ENCODE data around the gene TMEM244. TPM values are rescaled to one million over a fixed set of nuclear protein-coding genes. Genes with fewer than 3 reads are reported as not detected.

Gene TMEM244
- total and polyA plus RNA-seq, 2 of the 4 experiments (the other 2 are of a cell fraction): 0.21 to 0.36 TPM

DNA sequence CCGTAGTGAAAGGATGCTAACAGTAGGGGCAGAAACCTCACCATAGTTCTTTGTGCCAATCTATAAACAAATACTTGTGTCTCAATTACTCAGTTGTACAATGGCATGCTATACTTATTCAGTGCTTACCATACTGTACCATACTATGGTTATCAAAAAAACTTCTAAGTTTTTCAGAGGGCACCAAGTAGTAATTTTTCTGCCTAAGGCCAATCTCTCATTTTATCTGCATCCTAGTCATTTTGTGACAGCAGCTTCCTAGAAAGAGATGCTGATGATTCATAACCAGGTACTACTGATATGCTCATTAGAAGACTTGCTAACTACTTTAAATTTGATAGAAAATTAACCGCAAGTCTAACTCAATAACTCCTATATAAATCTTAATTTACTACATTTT is 42.9 kb downstream of the TMEM244 start:
- Histone ChIP-seq H3K9me3 (ENCODE audit: control insufficient read depth, insufficient read depth, low read length) (no peaks in the 10 kb centered on the region), H2AK9ac (replicated peaks; ENCODE audit: low read depth, low read length, poor library complexity) (no peak overlapping the region), H3K27ac (ENCODE audit: insufficient read depth, low read length) (no peak overlapping the region), H2BK20ac (ENCODE audit: low read depth, low read length) (no peak overlapping the region), H3K4me1 (ENCODE audit: control insufficient read depth, insufficient read depth, low read length) (no peaks in the 10 kb centered on the region), H3K23ac (ENCODE audit: low read depth, low read length) (no peak overlapping the region), H3K9ac (ENCODE audit: low read depth, low read length) (no peak overlapping the region), H4K91ac (ENCODE audit: insufficient read depth, low read depth, low read length) (no peak overlapping the region), H4K20me1 (ENCODE audit: insufficient read depth, low read length) (no peaks in the 10 kb centered on the region), H3K4ac (ENCODE audit: low read depth, low read length) (no peak overlapping the region), H4K8ac (ENCODE audit: low read depth in 2 of 2, low read length in 2 of 2) (no peak overlapping the region), H3K27me3 (ENCODE audit: control insufficient read depth, insufficient read depth, low read length) (no peaks in the 10 kb centered on the region; the same call in 1 of the 2 replicates), H2BK5ac (ENCODE audit: low read depth, low read length, poor library complexity, severe bottlenecking) (no peak overlapping the region), H2AK5ac (ENCODE audit: low read depth, low read length) (no peak overlapping the region), H3K18ac (ENCODE audit: low read depth, low read length) (no peak overlapping the region), H4K5ac (ENCODE audit: low read depth, low read length) (no peak overlapping the region), H3K14ac (replicated peaks; ENCODE audit: low read depth, low read length) (no peak overlapping the region), H3K56ac (ENCODE audit: extremely low read depth, insufficient read depth, low read length) (no peak overlapping the region), H2BK15ac (ENCODE audit: low read depth, low read length) (no peak overlapping the region), H3K4me3 (ENCODE audit: insufficient read depth, low read depth, low read length) (no peak overlapping the region), H3K79me1 (ENCODE audit: low read depth in 1 of 2, low read length in 2 of 2) (no peaks in the 10 kb centered on the region), H3K4me2 (ENCODE audit: low read depth, low read length) (no peak overlapping the region), H3K36me3 (ENCODE audit: control insufficient read depth, insufficient read depth, low read length) (no peaks in the 10 kb centered on the region), H3K9me1 (ENCODE audit: insufficient read depth, low read length) (no peaks in the 10 kb centered on the region), H2AFZ (replicated peaks; ENCODE audit: low read length, poor library complexity) (no peak overlapping the region), H2BK120ac (ENCODE audit: low read depth, low read length) (no peak overlapping the region)
- no TSS peak for BruUV-seq (replicated peaks)
- DNase-seq: no peak
- dilution Hi-C loops (cut with HindIII; ENCODE audit: low sequenced_read_pairs, unreplicated experiment): no loop called here
- TF ChIP-seq CHD1 (IDR thresholded peaks at IDR 0.05; ENCODE audit: low read depth, low read length) (no peak), RFX5 (IDR thresholded peaks at IDR 0.05; ENCODE audit: low read depth, low read length) (no peak)
- intact Hi-C loops (cut with micrococcal nuclease): no loop called here
- ChIA-PET CTCF (no interaction called here), POLR2A (ENCODE audit: unreplicated experiment) (no interaction called here)
- in situ Hi-C loops (cut with MboI; ENCODE audit: low sequenced_read_pairs): no loop called here
- ATAC-seq (ENCODE audit: low read depth): no peak
- no CpG with 5 or more reads among the region's 2 CpGs for WGBS, 2 experiments (ENCODE audit: extremely low coverage in 2 of 2, insufficient read length in 1 of 2)

Data from IMR-90 (cell line).